HEK293 (cell line): Measurements from ENCODE around the gene IFNAR1.

Source experiments
- CTCF ChIA-PET: fragments of 350-600 bp; formaldehyde crosslinking; extraction: SDS; loops from one replicate; lab custom pipeline; 2021; ENCODE audit warnings: antibody characterized with exemption; lab: Yijun Ruan, JAX
- POLR2A ChIA-PET: fragments of 300-600 bp; formaldehyde crosslinking; extraction: SDS; loops from one replicate; lab custom pipeline; 2020; ENCODE audit warnings: antibody characterized with exemption, inconsistent platforms; lab: Yijun Ruan, JAX
- H3K27ac ChIP-seq: fragments of 200-500 bp; sonication (Bioruptor generic); 2 replicates; pipeline ENCODE4 v1.5.1; 2014; ENCODE audit warnings: low read depth, low read length, control low read depth, inconsistent platforms; ENCODE audit errors: extremely low read depth
- H3K36me3 ChIP-seq, 2 experiments: fragments of 200-500 bp in 1 of 2; sonication (Bioruptor generic) in 1 of 2; 1 replicate in 1 of 2; 2 replicates in 1 of 2; pipeline ENCODE4 v1.5.1; 2014 to 2017; ENCODE audit warnings: inconsistent platforms in 2 of 2, low read length in 2 of 2; ENCODE audit not compliant: control insufficient read depth in 2 of 2, insufficient read depth in 1 of 2
- H3K4me1 ChIP-seq: fragments of 200-500 bp; sonication (Bioruptor generic); 2 replicates; pipeline ENCODE4 v1.5.1; 2014; ENCODE audit warnings: mild to moderate bottlenecking, low read length, inconsistent platforms; ENCODE audit not compliant: control insufficient read depth, insufficient read depth
- H3K4me3 ChIP-seq: 2 replicates; pipeline ENCODE4 v1.5.1; 2011; ENCODE audit warnings: low read depth, mild to moderate bottlenecking, control low read depth, low read length, moderate library complexity
- H3K9me3 ChIP-seq: fragments of 200-500 bp; sonication (Bioruptor generic); 2 replicates; pipeline ENCODE4 v1.5.1; 2014; ENCODE audit warnings: low read depth, low read length, inconsistent platforms; ENCODE audit not compliant: control insufficient read depth, insufficient read depth
- GFI1B ChIP-seq: fragments of 450-650 bp; formaldehyde crosslinking; IDR thresholded peaks from 2 replicates; pipeline ENCODE4 v1.5.1; 2016; ENCODE audit warnings: missing biosample characterization, missing genetic modification characterization
- HOXC10 ChIP-seq: sonication (generic); formaldehyde crosslinking; IDR thresholded peaks from 2 replicates; pipeline ENCODE4 v1.8.1; 2023; ENCODE audit warnings: mild to moderate bottlenecking, missing genetic modification reagents
- KLF7 ChIP-seq: fragments of 450-650 bp; formaldehyde crosslinking; IDR thresholded peaks from 2 replicates; pipeline ENCODE4 v1.5.1; 2016; ENCODE audit warnings: missing biosample characterization, missing genetic modification characterization, borderline replicate concordance
- PRDM4 ChIP-seq: fragments of 450-650 bp; formaldehyde crosslinking; IDR thresholded peaks from 2 replicates; pipeline ENCODE4 v1.5.1; 2017; ENCODE audit warnings: missing biosample characterization, missing genetic modification characterization
- SP7 ChIP-seq: fragments of 450-650 bp; formaldehyde crosslinking; IDR thresholded peaks from 2 replicates; pipeline ENCODE4 v1.5.1; 2016; ENCODE audit warnings: missing biosample characterization, missing genetic modification characterization
- TCF7L2 ChIP-seq: IDR thresholded peaks from 2 replicates; pipeline ENCODE4 v1.6.1; 2011; ENCODE audit warnings: low read depth, mild to moderate bottlenecking, inconsistent platforms, low read length, moderate library complexity, borderline replicate concordance
- YY1 ChIP-seq: fragments of 450-650 bp; formaldehyde crosslinking; IDR thresholded peaks from 2 replicates; pipeline ENCODE4 v1.5.1; 2018; ENCODE audit warnings: missing biosample characterization, missing genetic modification characterization
- ZNF112 ChIP-seq: fragments of 450-650 bp; formaldehyde crosslinking; IDR thresholded peaks from 2 replicates; pipeline ENCODE4 v1.5.0; 2017; ENCODE audit warnings: missing biosample characterization, missing genetic modification characterization
- ZNF121 ChIP-seq: fragments of 450-650 bp; formaldehyde crosslinking; IDR thresholded peaks from 2 replicates; pipeline ENCODE4 v1.5.1; 2016; ENCODE audit warnings: missing biosample characterization, missing genetic modification characterization
- ZNF138 ChIP-seq: fragments of 450-650 bp; formaldehyde crosslinking; IDR thresholded peaks from 2 replicates; pipeline ENCODE4 v1.5.1; 2016; ENCODE audit warnings: missing biosample characterization, missing genetic modification characterization, borderline replicate concordance
- ZNF140 ChIP-seq: fragments of 450-650 bp; formaldehyde crosslinking; IDR thresholded peaks from 2 replicates; pipeline ENCODE4 v1.5.1; 2016; ENCODE audit warnings: missing biosample characterization, missing genetic modification characterization
- ZNF146 ChIP-seq: fragments of 450-650 bp; formaldehyde crosslinking; IDR thresholded peaks from 2 replicates; pipeline ENCODE4 v1.5.1; 2016; ENCODE audit warnings: missing biosample characterization, missing genetic modification characterization
- ZNF157 ChIP-seq: fragments of 450-650 bp; formaldehyde crosslinking; IDR thresholded peaks from 2 replicates; pipeline ENCODE4 v1.5.1; 2016; ENCODE audit warnings: missing biosample characterization, missing genetic modification characterization
- ZNF366 ChIP-seq: fragments of 450-650 bp; formaldehyde crosslinking; conservative IDR thresholded peaks from 2 replicates; pipeline ENCODE4 v1.5.1; 2016; ENCODE audit warnings: missing biosample characterization, missing genetic modification characterization
- ZNF488 ChIP-seq: fragments of 450-650 bp; formaldehyde crosslinking; IDR thresholded peaks from 2 replicates; pipeline ENCODE4 v1.5.1; 2016; ENCODE audit warnings: missing biosample characterization, missing genetic modification characterization
- ZNF510 ChIP-seq: fragments of 450-650 bp; formaldehyde crosslinking; IDR thresholded peaks from 2 replicates; pipeline ENCODE4 v1.5.1; 2018; ENCODE audit warnings: mild to moderate bottlenecking, missing genetic modification characterization, missing biosample characterization; ENCODE audit not compliant: insufficient replicate concordance
- ZNF701 ChIP-seq: fragments of 450-650 bp; formaldehyde crosslinking; IDR thresholded peaks from 2 replicates; pipeline ENCODE4 v1.5.1; 2016; ENCODE audit warnings: missing biosample characterization, missing genetic modification characterization
- ZNF777 ChIP-seq: fragments of 450-650 bp; formaldehyde crosslinking; IDR thresholded peaks from 2 replicates; pipeline ENCODE4 v1.5.1; 2017; ENCODE audit warnings: missing biosample characterization, missing genetic modification characterization, borderline replicate concordance
- ZNF785 ChIP-seq: fragments of 450-650 bp; formaldehyde crosslinking; IDR thresholded peaks from 2 replicates; pipeline ENCODE4 v1.5.1; 2016; ENCODE audit warnings: missing biosample characterization, missing genetic modification characterization
- ZSCAN16 ChIP-seq: fragments of 450-650 bp; formaldehyde crosslinking; IDR thresholded peaks from 2 replicates; pipeline ENCODE4 v1.5.1; 2016; ENCODE audit warnings: missing biosample characterization, missing genetic modification characterization
- ZXDB ChIP-seq: fragments of 450-650 bp; formaldehyde crosslinking; IDR thresholded peaks from 2 replicates; pipeline ENCODE4 v1.5.1; 2016; ENCODE audit warnings: missing biosample characterization, missing genetic modification characterization
- TF ChIP-seq, protein P1 (sequence below): fragments of 450-650 bp; formaldehyde crosslinking; IDR thresholded peaks from 2 replicates; pipeline ENCODE4 v1.5.1; 2016; ENCODE audit warnings: missing biosample characterization, missing genetic modification characterization

The IFNAR1 gene

DNA sequence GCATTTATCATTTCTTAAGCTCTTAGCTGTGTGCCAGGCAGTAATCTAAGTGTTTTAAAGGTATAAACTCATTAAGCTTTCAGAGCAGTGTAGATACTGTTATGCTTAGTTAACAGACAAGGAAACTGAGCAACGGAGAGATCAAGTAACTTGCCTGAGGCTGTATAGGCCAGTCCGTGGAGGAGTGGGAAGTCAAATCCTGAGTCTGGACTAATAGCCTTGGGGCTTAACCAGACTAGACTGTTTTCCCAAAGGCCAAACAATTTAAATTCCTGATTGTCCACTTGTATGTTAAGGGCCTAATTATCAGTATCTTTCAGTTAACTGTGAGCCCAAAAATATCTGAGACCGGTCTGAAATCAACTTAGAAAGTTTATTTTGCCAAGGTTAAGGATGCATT is 2.6 kb downstream of the IFNAR1 start:
- H3K4me3 ChIP-seq: no peak overlapping the region
- POLR2A ChIA-PET: interaction anchor here (0.8 kb wide), 1 partner anchor 152 kb away, joined by 3 read pairs; the partner anchor contains the start of gene TMEM50B
- H3K9me3 ChIP-seq: no peaks in the 10 kb centered on the region
- CTCF ChIA-PET: interaction anchor here (1.2 to 3.1 kb wide), 2 partner anchors 34 to 127 kb away, joined by 4 to 16 read pairs; no protein-coding TSS in a partner anchor
- no peak for TF ChIP-seq ZNF146
- no peak for TF ChIP-seq ZNF121 (tag by site-specific recombination)
- no peak for TF ChIP-seq SP7 (tag by site-specific recombination)
- no peak for TF ChIP-seq ZNF366 (tag by site-specific recombination)
- TF ChIP-seq ZXDB (tag by site-specific recombination): no peak
- no peak for TF ChIP-seq ZNF510 (tag by site-specific recombination)
- TF ChIP-seq ZNF701 (tag by site-specific recombination): no peak
- H3K27ac ChIP-seq: no peak overlapping the region
- no peaks in the 10 kb centered on the region for H3K4me1 ChIP-seq
- H3K36me3 ChIP-seq: peaks cover 0 to 4% of the 10 kb centered on the region in 2 experiments; a peak in 1 of 3 replicates

- TF ChIP-seq ZNF112 (tag by site-specific recombination): no peak
- no peak for TF ChIP-seq GFI1B (tag by site-specific recombination)
- TF ChIP-seq, all 188 proteins: peak for 0
- H3K9me3 ChIP-seq: no peaks in the 10 kb centered on the region
- no peak overlapping the region for H3K4me3 ChIP-seq
- H3K4me1 ChIP-seq: no peaks in the 10 kb centered on the region
- peaks cover 0 to 4% of the 10 kb centered on the region in 2 experiments; a peak in 1 of 3 replicates for H3K36me3 ChIP-seq
- CTCF ChIA-PET: interaction anchor here (0.6 to 3.1 kb wide), 5 partner anchors 12 to 128 kb away, joined by 3 to 16 read pairs (median 4); no protein-coding TSS in a partner anchor
- POLR2A ChIA-PET: interaction anchor here (0.8 kb wide), 1 partner anchor 152 kb away, joined by 3 read pairs; the partner anchor contains the start of gene TMEM50B
- H3K27ac ChIP-seq: no peak overlapping the region
Measured at GRCh38 chr21:33327792-33328433, 3.1 kb downstream of the IFNAR1 start.

- ChIA-PET POLR2A (no interaction called here), CTCF (interaction anchor here (1.0 kb wide), 1 partner anchor 30 kb away, joined by 4 read pairs; no protein-coding TSS in a partner anchor)
- no peaks in the 10 kb centered on the region for H3K9me3 ChIP-seq
- peaks cover 0 to 4% of the 10 kb centered on the region in 2 experiments; a peak in 1 of 3 replicates for H3K36me3 ChIP-seq
- no peak overlapping the region for H3K4me3 ChIP-seq
- no peak for TF ChIP-seq PRDM4 (tag by site-specific recombination)
- no peak for TF ChIP-seq KLF7 (tag by site-specific recombination)
- no peaks in the 10 kb centered on the region for H3K4me1 ChIP-seq
- H3K27ac ChIP-seq: no peak overlapping the region
Measured at GRCh38 chr21:33330726-33331125, 6.0 kb downstream of the IFNAR1 start.

DNA sequence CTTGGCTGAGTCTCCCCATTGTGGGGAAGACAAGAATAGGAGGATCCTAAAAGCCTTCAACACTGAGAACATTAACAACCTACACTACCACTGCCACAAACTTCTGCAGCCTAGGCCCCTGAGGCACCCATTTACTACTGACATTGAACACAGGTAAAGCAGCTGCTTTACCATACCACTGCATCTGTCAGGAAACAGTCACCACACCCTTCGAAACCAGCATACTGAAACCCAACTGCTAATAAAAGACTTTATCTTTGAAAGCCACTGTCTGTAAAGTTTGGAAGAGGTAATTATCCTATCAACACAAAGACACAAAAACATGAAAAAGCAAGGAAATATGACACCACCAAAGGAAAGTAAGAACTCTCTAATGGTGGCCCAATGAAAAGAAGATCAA is 7.4 kb downstream of the IFNAR1 start:
- no peaks in the 10 kb centered on the region for H3K9me3 ChIP-seq
- POLR2A ChIA-PET: interaction anchor here (1.2 kb wide), 1 partner anchor 8 kb away, joined by 5 read pairs; the partner anchor contains the start of gene IFNAR1
- peaks cover 5 to 7% of the 10 kb centered on the region in 2 experiments; a peak in 2 of 3 replicates for H3K36me3 ChIP-seq
- H3K27ac ChIP-seq: no peak overlapping the region
- CTCF ChIA-PET: interaction anchor here (1.2 to 1.7 kb wide), 2 partner anchors 29 to 43 kb away, joined by 4 to 6 read pairs; no protein-coding TSS in a partner anchor
- no peaks in the 10 kb centered on the region for H3K4me1 ChIP-seq
- H3K4me3 ChIP-seq: no peak overlapping the region
- TF ChIP-seq ZNF140 (tag by site-specific recombination) (no peak), ZNF488 (tag by site-specific recombination) (no peak), TCF7L2 (no peak), ZNF777 (tag by site-specific recombination) (no peak), ZNF138 (no peak), HOXC10 (CRISPR knock-in tag) (no peak), ZNF785 (no peak), ZNF157 (no peak), ZSCAN16 (tag by site-specific recombination) (no peak), YY1 (no peak)
- TF ChIP-seq, protein P1, sequence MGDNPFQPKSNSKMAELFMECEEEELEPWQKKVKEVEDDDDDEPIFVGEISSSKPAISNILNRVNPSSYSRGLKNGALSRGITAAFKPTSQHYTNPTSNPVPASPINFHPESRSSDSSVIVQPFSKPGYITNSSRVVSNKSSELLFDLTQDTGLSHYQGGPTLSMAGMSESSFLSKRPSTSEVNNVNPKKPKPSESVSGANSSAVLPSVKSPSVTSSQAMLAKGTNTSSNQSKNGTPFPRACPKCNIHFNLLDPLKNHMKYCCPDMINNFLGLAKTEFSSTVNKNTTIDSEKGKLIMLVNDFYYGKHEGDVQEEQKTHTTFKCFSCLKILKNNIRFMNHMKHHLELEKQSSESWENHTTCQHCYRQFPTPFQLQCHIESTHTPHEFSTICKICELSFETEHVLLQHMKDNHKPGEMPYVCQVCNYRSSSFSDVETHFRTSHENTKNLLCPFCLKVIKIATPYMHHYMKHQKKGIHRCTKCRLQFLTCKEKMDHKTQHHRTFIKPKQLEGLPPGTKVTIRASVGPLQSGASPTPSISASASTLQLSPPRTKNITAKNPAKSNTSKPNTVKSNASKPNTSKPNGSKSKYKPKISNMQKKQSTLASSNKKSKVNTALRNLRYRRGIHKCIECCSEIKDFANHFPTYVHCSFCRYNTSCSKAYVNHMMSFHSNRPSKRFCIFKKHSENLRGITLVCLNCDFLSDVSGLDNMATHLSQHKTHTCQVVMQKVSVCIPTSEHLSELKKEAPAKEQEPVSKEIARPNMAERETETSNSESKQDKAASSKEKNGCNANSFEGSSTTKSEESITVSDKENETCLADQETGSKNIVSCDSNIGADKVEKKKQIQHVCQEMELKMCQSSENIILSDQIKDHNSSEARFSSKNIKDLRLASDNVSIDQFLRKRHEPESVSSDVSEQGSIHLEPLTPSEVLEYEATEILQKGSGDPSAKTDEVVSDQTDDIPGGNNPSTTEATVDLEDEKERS (tag by site-specific recombination): no peak
